Body of pancreas (tissue), 4 donors: ENCODE measurements around the gene TTC7B. TPM values are rescaled to one million over a fixed set of nuclear protein-coding genes. Genes with fewer than 3 reads are reported as not detected.
A peak's percentile ranks its signal among the peaks of the same experiment; 100 is the strongest.

Experiments used
- ATAC-seq: fragments of 150-250 bp; one replicate; pipeline ENCODE4 v1.9.1; 2016
- DNase-seq, 4 donors: peaks; one replicate each; pipeline ENCODE4 v3.0.0-alpha.2; 2019
- H3K27ac ChIP-seq, 4 donors: fragments of 200-600 bp; sonication (generic); 1 replicate in 3 of 4; 2 replicates in 1 of 4; pipeline versions ENCODE4 v1.5.1 to v1.6.1; 2016 to 2019; ENCODE audit warnings: mild to moderate bottlenecking in 1 of 4, mixed read lengths in 1 of 4, moderate library complexity in 1 of 4
- H3K27me3 ChIP-seq, 2 donors: fragments of 200-600 bp; sonication (generic); one replicate each; pipeline ENCODE4 v1.6.0; 2016; ENCODE audit warnings: mild to moderate bottlenecking in 1 of 2
- H3K36me3 ChIP-seq, 2 donors: fragments of 200-600 bp; sonication (generic); replicated peaks in 1 of 2; 2 replicates each; pipeline ENCODE4 v1.5.1; 2016; ENCODE audit warnings: low read depth in 2 of 2; ENCODE audit not compliant: insufficient read depth in 1 of 2
- H3K4me1 ChIP-seq: fragments of 200-600 bp; sonication (generic); one replicate; pipeline ENCODE4 v1.6.0; 2016
- H3K4me3 ChIP-seq, 2 donors: fragments of 200-600 bp; sonication (generic); 1 replicate in 1 of 2; 2 replicates in 1 of 2; pipeline ENCODE4 v1.5.1; 2016 to 2019
- H3K9me3 ChIP-seq, 3 donors: fragments of 200-600 bp; sonication (generic); 1 replicate in 2 of 3; 2 replicates in 1 of 3; pipeline ENCODE4 v1.5.1; 2016
- CTCF ChIP-seq, 7 experiments: fragments of 450-650 bp in 4 of 7; fragments of 200-600 bp in 3 of 7; sonication (generic) in 3 of 7; IDR thresholded peaks; one replicate each; pipeline ENCODE4 v1.5.1; 2016 to 2019; ENCODE audit warnings: antibody characterized with exemption in 7 of 7
- POLR2A ChIP-seq, 3 donors: fragments of 450-650 bp; IDR thresholded peaks; one replicate each; pipeline ENCODE4 v1.6.1; 2016; ENCODE audit warnings: antibody characterized with exemption in 3 of 3, mild to moderate bottlenecking in 2 of 3
- whole genome bisulfite sequencing, 2 donors: methylation state at CpG; one replicate each; pipeline ENCODE4 v1.1.5; 2017; 5-methylcytosine and 5-hydroxymethylcytosine counted together
- intact Hi-C: fragments of 100-400 bp; cut with DNase I; formaldehyde crosslinking; loops from one replicate; pipeline ENCODE4 v1.15.1; 2023
- total RNA-seq, 2 donors: library from RNA; depleted of rRNA; stranded (reverse); fragments of >200 nt; gene quantifications; one replicate each; pipeline ENCODE4 v1.1.0, GENCODE V29; 2016

Gene TTC7B
- total RNA-seq, 2 donors from 2014 or later, result 15.3 to 44.2 TPM

- intact Hi-C loops, result no loop called here
- Histone ChIP-seq H3K27ac (no peak overlapping the region), H3K36me3 (no peaks in the 10 kb centered on the region), H3K9me3 (no peaks in the 10 kb centered on the region), H3K4me3 (no peak overlapping the region), H3K27me3 (no peaks in the 10 kb centered on the region), H3K4me1 (peaks cover 6% of the 10 kb centered on the region)
- DNase-seq, result no peak
- 63 to 69% methylated on average over 6 to 11 of the region's 11 CpGs for WGBS, 2 donors
- no peak for ATAC-seq
- TF ChIP-seq POLR2A (IDR thresholded peaks at IDR 0.05), result no peak
- TF ChIP-seq CTCF (IDR thresholded peaks at IDR 0.05), result no peak
Observed at GRCh38 chr14:90491911-90492531, 324.2 kb downstream of the TTC7B start.

DNA sequence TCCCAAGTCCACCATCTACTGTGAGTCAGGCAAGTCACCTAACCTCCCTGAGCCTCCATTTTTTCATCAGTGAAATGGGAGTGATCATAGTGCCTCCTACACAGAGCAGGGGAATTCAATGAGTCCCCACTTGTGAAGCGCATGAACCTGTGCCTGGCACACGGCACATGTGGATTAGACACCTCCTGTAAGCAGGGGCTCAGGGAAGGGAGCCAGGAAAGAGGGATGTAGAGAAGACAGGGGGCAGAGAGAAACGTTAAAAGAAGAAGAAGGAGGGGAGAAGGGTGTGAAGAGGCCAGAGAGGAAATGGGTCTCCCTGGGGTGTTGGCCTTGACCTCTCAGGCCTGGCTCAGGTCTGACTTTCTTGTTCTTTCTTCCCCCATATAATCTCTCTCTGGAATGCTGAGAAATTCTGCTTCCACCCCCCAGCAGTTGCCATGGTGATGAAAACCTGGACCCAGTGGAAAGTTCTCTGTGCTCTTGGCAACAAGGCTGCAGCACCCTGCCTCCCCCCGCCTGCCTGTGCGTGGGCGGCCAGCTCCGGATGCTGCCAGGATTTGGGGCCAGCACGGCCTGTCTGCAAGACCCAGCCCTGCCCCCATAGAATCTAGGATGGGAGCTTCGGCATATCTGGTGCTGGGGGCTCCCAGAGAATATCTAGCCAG is 324.9 kb downstream of the TTC7B start:
- 63 to 66% methylated on average over 9 of the region's 9 CpGs for WGBS, 2 donors
- no peaks in the 10 kb centered on the region for H3K36me3 ChIP-seq
- no peaks in the 10 kb centered on the region for H3K9me3 ChIP-seq
- H3K27ac ChIP-seq, result no peak overlapping the region
- ATAC-seq (peak; percentile 63), DNase-seq (peak; percentile 41 to 64 (median 52))
- no peak overlapping the region for H3K4me3 ChIP-seq
- intact Hi-C loops, result no loop called here
- TF ChIP-seq POLR2A (IDR thresholded peaks at IDR 0.05) (no peak), CTCF (IDR thresholded peaks at IDR 0.05) (no peak)
- H3K27me3 ChIP-seq, result no peaks in the 10 kb centered on the region
- peaks cover 6% of the 10 kb centered on the region for H3K4me1 ChIP-seq

DNA sequence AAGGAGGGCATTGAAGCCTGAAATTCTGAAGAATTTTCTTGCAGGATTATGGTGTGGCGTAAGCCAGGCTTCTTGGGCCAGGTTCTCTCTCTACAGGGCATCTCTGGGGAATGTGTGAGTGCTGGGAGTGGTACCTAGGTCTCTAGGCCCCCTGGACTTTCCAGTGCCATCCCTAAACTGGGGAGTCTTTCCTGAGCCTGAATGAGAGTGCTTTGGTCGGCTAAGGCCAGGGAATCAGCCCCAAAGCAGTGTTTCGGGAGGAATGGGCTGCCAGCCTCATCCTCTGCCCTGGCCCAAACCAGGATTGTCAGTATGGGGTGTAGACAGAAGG is 325.5 kb downstream of the TTC7B start:
- intact Hi-C loops, result no loop called here
- 65 to 76% methylated on average over 2 to 3 of the region's 3 CpGs for WGBS, 2 donors
- Histone ChIP-seq H3K4me3 (no peak overlapping the region), H3K36me3 (no peaks in the 10 kb centered on the region), H3K27ac (no peak overlapping the region), H3K4me1 (peaks cover 6% of the 10 kb centered on the region), H3K9me3 (no peaks in the 10 kb centered on the region), H3K27me3 (no peaks in the 10 kb centered on the region)
- DNase-seq (no peak), ATAC-seq (no peak)
- TF ChIP-seq POLR2A (IDR thresholded peaks at IDR 0.05) (no peak), CTCF (IDR thresholded peaks at IDR 0.05) (no peak)

DNA sequence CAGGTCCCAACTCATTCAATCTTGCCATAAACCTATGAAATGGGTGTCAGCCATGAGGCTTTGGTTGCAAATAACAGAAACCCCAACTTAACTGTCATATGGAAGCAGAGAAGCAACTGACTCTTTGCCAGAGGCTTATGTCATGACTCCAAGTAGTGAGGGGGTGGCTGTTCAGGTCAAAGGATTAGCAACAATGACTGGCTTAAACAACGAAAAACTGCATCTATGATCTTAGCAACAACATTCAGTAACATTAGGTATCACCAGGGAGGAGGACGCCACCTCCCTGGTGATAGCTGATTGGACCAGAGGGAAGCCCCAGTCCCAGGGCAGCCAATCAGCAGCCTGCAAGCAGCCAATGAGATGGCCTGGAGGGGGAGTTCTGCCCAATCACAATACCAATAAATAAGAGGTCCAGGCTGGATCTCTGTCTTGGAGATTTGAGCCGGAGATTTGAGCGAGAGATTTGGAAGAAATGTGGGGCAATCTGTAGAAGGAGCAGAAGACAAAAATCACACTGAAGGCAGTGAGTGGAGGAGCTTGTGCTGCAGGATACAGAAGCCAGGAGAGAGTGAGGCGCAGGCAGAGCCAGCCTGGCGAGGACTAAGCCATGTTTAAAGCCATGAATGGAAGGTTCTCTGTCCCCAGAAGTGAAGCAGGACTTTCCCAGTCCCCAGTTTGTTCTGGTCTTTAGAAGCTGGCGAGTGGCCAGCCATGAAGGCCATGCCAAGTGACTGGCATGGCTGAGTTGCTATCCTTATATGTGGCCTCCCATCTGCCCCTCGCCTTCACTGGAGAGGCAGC is 326.1 kb downstream of the TTC7B start:
- no peak overlapping the region for H3K27ac ChIP-seq
- H3K27me3 ChIP-seq, result no peaks in the 10 kb centered on the region
- WGBS, 2 donors, result 75 to 79% methylated on average over 8 of the region's 8 CpGs
- intact Hi-C loops, result no loop called here
- ATAC-seq (no peak), DNase-seq (no peak)
- H3K9me3 ChIP-seq, result no peaks in the 10 kb centered on the region
- no peak overlapping the region for H3K4me3 ChIP-seq
- H3K4me1 ChIP-seq, result peaks cover 6% of the 10 kb centered on the region
- no peaks in the 10 kb centered on the region for H3K36me3 ChIP-seq
- TF ChIP-seq POLR2A (IDR thresholded peaks at IDR 0.05), result no peak
- TF ChIP-seq CTCF (IDR thresholded peaks at IDR 0.05), result no peak
